GM10266 (cell line): ENCODE results near the gene ADGRL4.

Source experiments
- DNase-seq: peaks from one replicate; pipeline ENCODE4 v3.0.0; 2012; ENCODE audit errors: extremely low spot score
- TF ChIP-seq, protein P1 (sequence below): IDR thresholded peaks from 2 replicates; pipeline ENCODE4 v1.5.1; 2012; ENCODE audit warnings: mild to moderate bottlenecking, low read depth; ENCODE audit not compliant: control insufficient read depth, insufficient read depth; ENCODE audit errors: missing control alignments

Gene ADGRL4

DNA sequence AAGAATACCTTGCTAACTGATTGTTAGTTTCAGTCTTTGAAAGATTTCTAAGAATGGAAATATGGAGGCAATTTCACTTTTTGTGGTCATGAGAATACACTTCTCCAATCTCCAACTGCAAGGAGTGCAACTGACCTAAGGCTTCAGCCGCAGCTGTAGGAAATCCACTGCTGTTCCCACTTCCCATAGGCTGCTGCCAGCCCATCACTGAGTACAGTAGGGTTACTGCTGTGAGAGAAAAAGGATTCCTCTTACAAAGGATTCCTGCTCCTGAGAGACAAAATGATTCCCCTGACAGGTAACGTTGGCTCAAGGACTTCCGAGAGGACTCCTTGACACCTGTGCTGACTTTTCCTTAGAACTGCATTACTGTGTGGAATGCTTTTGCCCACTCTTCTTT lies 87.4 kb downstream of the ADGRL4 start:
- DNase-seq, result no peak
- TF ChIP-seq, protein P1, sequence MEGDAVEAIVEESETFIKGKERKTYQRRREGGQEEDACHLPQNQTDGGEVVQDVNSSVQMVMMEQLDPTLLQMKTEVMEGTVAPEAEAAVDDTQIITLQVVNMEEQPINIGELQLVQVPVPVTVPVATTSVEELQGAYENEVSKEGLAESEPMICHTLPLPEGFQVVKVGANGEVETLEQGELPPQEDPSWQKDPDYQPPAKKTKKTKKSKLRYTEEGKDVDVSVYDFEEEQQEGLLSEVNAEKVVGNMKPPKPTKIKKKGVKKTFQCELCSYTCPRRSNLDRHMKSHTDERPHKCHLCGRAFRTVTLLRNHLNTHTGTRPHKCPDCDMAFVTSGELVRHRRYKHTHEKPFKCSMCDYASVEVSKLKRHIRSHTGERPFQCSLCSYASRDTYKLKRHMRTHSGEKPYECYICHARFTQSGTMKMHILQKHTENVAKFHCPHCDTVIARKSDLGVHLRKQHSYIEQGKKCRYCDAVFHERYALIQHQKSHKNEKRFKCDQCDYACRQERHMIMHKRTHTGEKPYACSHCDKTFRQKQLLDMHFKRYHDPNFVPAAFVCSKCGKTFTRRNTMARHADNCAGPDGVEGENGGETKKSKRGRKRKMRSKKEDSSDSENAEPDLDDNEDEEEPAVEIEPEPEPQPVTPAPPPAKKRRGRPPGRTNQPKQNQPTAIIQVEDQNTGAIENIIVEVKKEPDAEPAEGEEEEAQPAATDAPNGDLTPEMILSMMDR, result no peak

- no peak for DNase-seq
- TF ChIP-seq, protein P1, result no peak
These were observed 88.4 kb downstream of the ADGRL4 start for GRCh38 chr1:78918157-78918556.

GRCh38 chr1:78916986-78917385 lies 89.5 kb downstream of the ADGRL4 start:
- TF ChIP-seq, protein P1, result no peak
- no peak for DNase-seq

DNA sequence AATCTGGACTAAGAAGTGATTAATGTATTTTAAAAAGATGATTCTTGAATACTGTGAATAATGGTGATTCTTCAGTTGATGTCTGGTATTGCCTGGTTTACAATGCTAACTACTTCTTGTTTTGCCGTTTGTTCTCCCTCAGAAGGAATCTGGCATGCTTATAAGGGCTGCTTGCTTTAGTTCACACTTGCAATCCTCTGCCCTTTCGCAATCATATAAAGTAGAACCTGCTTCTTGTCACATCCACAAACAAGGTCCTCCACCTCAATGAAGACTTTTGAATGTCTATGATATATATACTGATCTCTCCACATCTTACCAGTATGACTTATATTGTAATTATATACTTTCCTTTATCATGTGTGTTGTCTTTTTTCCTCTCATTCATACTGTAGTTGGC lies 92.6 kb downstream of the ADGRL4 start:
- TF ChIP-seq, protein P1, result no peak
- DNase-seq, result no peak

DNA sequence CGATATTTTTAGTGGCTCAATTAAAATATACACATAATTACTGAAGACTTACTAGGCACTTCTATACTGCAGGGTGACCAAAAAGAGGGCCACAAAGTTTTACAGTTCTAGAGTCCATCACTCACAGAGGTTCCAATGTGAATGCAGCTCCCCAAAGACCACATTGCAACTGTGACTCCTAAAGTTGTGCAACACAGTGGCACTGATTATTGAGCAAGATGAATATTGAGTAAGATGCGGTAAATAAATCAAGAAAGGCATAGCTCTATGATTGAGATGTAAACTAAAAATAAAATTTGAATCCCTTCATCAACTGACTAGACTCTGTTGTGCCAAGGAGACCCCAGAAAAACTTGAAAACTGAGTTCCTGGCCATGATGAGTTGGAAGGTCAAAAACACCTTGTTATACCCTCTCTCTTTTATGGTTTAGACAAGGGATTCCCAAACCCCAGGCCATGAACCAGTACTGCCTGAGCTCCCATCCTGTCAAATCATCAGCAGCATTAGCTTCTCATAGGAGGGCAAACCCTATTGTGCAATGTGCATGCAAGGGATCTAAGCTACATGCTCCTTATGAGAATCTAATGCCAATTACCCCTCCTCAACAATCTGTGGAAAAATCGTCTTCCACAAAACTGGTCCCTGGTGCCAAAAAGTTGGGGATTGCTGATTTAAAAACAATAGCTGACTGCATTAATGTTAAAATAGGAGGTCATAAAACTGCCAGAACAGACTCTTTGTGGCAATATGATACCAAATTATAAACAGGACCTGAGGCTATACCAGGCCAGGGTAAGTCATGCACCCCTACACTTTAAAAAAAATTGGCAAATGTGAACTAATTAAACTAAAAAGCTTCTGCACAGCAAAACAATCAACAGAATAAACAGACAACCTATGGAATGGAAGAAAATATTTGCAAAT lies 94.3 kb downstream of the ADGRL4 start:
- DNase-seq, result no peak
- TF ChIP-seq, protein P1, result no peak

DNA sequence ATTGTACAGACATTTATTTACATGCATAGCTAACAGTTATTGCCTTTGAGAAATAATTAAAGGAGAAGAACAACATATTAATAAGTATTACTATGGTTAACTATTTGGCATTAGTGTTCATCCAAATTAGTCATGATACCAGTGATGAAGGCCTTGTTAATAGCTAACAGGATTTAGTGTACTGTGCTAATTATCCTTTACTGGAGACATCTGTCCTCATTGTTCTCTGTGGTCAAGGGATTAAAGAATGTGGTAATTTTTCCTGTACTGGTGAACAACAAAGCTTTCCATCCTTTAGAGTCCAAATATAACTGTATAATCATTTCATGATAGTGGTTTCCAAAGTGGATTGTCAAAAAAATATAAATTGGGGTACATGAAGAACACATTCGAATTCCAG lies 103.9 kb downstream of the ADGRL4 start:
- TF ChIP-seq, protein P1, result no peak
- DNase-seq, result no peak

- no peak for DNase-seq
These were observed 111.7 kb downstream of the ADGRL4 start for GRCh38 chr1:78894811-78895210.

More at GRCh38 chr1:78894811-78895210, 111.7 kb downstream of the ADGRL4 start:
- TF ChIP-seq, protein P1, result no peak
